Activated naive CD8-positive, alpha-beta T cell treated with anti-CD3 and anti-CD28 coated beads, Interleukin-2, amount 10 ng/mL, durations not matched to agents 7 days and 5 days (primary cell): ENCODE measurements around the gene CAMK2D. TPM values are rescaled to one million over a fixed set of nuclear protein-coding genes. Genes with fewer than 3 reads are reported as not detected.

Experiments used
- ATAC-seq: fragments of 150-1000 bp; cut with Tn5 transposase; one replicate; pipeline ENCODE4 v1.10.0; 2021; ENCODE audit warnings: low read depth, moderate library complexity
- POLR2A ChIA-PET: fragments of 350-600 bp; sonication (Branson Sonifier 250); formaldehyde crosslinking; loops from one replicate; lab custom pipeline; 2021; ENCODE audit warnings: antibody characterized with exemption; lab: Charles Lee
- DNase-seq: peaks from one replicate; pipeline ENCODE4 v3.0.0; 2021
- H3K27ac Mint-ChIP-seq: one replicate; pipeline ENCODE4 v1.8.0; 2022; ENCODE audit warnings: mild to moderate bottlenecking, mixed read lengths
- H3K27me3 Mint-ChIP-seq: one replicate; pipeline ENCODE4 v1.8.0; 2022; ENCODE audit warnings: mild to moderate bottlenecking, moderate library complexity, mixed read lengths
- H3K36me3 Mint-ChIP-seq: one replicate; pipeline ENCODE4 v1.8.0; 2021; ENCODE audit warnings: mild to moderate bottlenecking, mixed read lengths
- H3K4me1 Mint-ChIP-seq: one replicate; pipeline ENCODE4 v1.8.0; 2021; ENCODE audit warnings: mixed read lengths
- H3K4me3 Mint-ChIP-seq: one replicate; pipeline ENCODE4 v1.8.0; 2022; ENCODE audit warnings: mild to moderate bottlenecking, moderate library complexity, mixed read lengths
- H3K9me3 Mint-ChIP-seq: one replicate; pipeline ENCODE4 v1.8.0; 2021; ENCODE audit warnings: mixed read lengths
- total RNA-seq, 2 experiments: library from RNA; stranded (reverse); gene quantifications; one replicate each; pipeline ENCODE4 v1.2.3, GENCODE V29; 2021

CAMK2D gene
- total RNA-seq, 2 experiments from 2014 or later: 34.8 to 35.5 TPM

GRCh38 chr4:113635739-113636437 is 125.7 kb downstream of the CAMK2D start:
- POLR2A ChIA-PET: interaction anchor here (0.6 to 3.7 kb wide), 4 partner anchors 42 to 126 kb away, joined by 3 to 23 read pairs (median 3); partner anchors contain the start of gene CAMK2D
- Mint-ChIP-seq H3K4me1 (peaks cover 47% of the 10 kb centered on the region), H3K36me3 (peaks cover 11% of the 10 kb centered on the region), H3K27ac (peak overlapping the region; percentile 90), H3K27me3 (no peaks in the 10 kb centered on the region), H3K4me3 (peak overlapping the region; percentile 78), H3K9me3 (no peaks in the 10 kb centered on the region)
- ATAC-seq (peak; percentile 8), DNase-seq (no peak)

DNA sequence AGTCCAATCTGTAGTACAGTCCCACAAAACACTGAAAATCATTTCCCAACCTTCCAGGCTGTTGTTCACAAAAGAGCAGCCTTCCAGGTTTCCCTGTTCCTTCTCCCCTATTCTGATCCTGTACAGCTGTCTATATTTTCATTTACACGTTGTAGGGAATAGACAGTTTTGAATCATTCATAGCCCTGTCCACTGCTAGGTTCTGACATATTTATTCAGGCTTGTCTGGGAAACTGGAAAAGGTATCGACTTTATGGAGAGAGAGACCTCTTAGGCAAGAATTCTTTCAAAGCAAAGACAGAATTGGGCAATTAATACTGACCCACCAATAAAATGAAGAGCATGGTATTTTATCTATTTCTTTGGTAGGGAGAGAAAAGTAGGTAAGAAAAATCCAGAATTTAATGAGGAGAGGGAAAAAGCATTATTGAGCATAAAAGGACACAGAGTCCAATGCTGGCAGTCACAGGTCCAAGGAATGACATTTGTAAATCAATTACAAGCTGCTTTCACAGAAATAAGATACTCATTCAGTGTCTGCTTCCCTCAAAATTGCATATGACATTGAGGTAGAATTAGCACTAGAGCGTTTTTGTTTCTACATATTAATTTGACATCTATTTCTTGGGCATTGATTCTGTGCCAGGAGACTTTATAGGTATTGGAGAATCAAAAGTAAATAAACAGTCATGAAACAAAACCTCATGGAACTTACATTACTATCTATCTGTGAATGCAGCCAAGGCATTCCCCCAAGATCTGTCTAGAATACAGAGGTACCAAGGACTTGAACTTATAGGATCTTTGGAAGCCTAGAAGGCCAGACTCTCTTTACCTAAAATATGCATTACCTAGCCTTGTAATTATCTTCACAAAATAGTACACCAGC is 127.2 kb downstream of the CAMK2D start:
- no peak for ATAC-seq
- Mint-ChIP-seq H3K4me1 (peaks cover 44% of the 10 kb centered on the region), H3K9me3 (no peaks in the 10 kb centered on the region), H3K27me3 (no peaks in the 10 kb centered on the region), H3K27ac (no peak overlapping the region), H3K4me3 (no peak overlapping the region), H3K36me3 (peaks cover 13% of the 10 kb centered on the region)
- POLR2A ChIA-PET: interaction anchor here (3.7 kb wide), 1 partner anchor 127 kb away, joined by 23 read pairs; the partner anchor contains the start of gene CAMK2D
- DNase-seq: no peak

DNA sequence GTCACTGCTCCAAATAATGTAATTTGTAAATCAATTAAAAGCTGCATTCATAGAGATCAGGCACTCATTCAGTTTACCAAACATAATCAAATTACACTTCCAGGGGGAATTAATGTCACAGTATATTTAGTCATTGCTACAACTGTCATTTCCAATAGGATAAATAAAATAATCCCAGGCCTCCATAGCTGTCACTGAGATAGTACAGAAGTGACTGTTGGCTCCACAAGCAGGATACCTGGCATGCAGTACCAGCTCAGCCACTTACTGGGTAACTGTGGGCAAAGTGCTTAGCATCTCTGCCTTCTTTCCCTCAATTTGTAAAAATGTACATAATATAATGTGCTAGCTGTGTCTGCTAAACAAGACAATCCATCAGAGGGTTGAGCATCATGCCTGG is 128.1 kb downstream of the CAMK2D start:
- Mint-ChIP-seq H3K4me1 (peaks cover 39% of the 10 kb centered on the region), H3K9me3 (no peaks in the 10 kb centered on the region), H3K36me3 (peaks cover 13% of the 10 kb centered on the region), H3K27ac (no peak overlapping the region), H3K27me3 (no peaks in the 10 kb centered on the region), H3K4me3 (no peak overlapping the region)
- no peak for DNase-seq
- no peak for ATAC-seq
- POLR2A ChIA-PET: no interaction called here

DNA sequence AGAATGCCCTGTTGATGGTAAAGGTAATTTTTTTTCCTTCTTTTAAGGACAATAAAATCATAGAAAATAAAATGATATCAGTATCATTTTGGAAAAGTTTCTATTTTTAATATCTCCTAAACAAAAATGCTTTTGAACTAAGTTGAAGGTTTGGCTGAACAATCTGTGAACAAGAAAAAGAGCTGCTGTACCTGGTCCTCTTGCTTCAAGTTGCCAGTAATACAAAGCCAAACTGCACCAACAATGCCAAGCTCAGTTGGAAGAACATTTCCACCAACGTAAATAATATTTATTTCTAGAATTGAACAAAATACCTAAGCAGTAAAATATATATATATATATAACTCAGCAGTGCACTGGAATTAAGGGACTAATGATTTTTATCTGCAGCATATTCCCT is 132.8 kb downstream of the CAMK2D start:
- H3K4me3 Mint-ChIP-seq: no peak overlapping the region
- no peaks in the 10 kb centered on the region for H3K27me3 Mint-ChIP-seq
- H3K4me1 Mint-ChIP-seq: peaks cover 24% of the 10 kb centered on the region
- DNase-seq (no peak), ATAC-seq (no peak)
- peaks cover 25% of the 10 kb centered on the region for H3K36me3 Mint-ChIP-seq
- no peak overlapping the region for H3K27ac Mint-ChIP-seq
- POLR2A ChIA-PET: no interaction called here
- no peaks in the 10 kb centered on the region for H3K9me3 Mint-ChIP-seq

DNA sequence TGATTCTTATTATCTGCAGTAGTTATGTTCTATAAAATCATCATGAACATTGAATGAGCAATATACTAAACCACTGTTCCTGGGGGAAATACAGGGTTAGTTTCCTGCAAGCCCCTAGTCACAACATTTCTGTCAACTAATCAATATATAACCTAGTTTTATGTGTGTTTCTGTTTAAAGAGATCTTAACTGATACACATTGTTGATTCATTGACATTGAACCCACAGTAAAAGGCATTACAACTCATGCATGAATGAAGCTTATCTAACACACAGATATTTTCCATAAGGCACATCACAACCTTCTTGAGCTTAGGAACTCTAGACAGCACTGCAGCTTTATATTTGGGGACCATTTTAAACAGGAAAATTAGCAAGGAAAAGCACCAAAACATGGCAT is 134.2 kb downstream of the CAMK2D start:
- Mint-ChIP-seq H3K4me3 (no peak overlapping the region), H3K4me1 (peaks cover 22% of the 10 kb centered on the region), H3K36me3 (peaks cover 25% of the 10 kb centered on the region), H3K9me3 (no peaks in the 10 kb centered on the region), H3K27me3 (no peaks in the 10 kb centered on the region), H3K27ac (no peak overlapping the region)
- DNase-seq (no peak), ATAC-seq (no peak)
- POLR2A ChIA-PET: no interaction called here

- H3K27me3 Mint-ChIP-seq: no peaks in the 10 kb centered on the region
- DNase-seq (no peak), ATAC-seq (no peak)
- POLR2A ChIA-PET: no interaction called here
- peaks cover 1% of the 10 kb centered on the region for H3K9me3 Mint-ChIP-seq
- peaks cover 27% of the 10 kb centered on the region for H3K36me3 Mint-ChIP-seq
- no peak overlapping the region for H3K4me3 Mint-ChIP-seq
- H3K27ac Mint-ChIP-seq: no peak overlapping the region
- H3K4me1 Mint-ChIP-seq: peaks cover 19% of the 10 kb centered on the region
Measured at GRCh38 chr4:113625902-113626301, 135.6 kb downstream of the CAMK2D start.

GRCh38 chr4:113623274-113623894 is 138.2 kb downstream of the CAMK2D start:
- ATAC-seq (no peak), DNase-seq (no peak)
- Mint-ChIP-seq H3K4me1 (peaks cover 12% of the 10 kb centered on the region), H3K27ac (no peak overlapping the region), H3K27me3 (no peaks in the 10 kb centered on the region), H3K4me3 (no peak overlapping the region), H3K9me3 (peaks cover 2% of the 10 kb centered on the region), H3K36me3 (peaks cover 26% of the 10 kb centered on the region)
- POLR2A ChIA-PET: no interaction called here

DNA sequence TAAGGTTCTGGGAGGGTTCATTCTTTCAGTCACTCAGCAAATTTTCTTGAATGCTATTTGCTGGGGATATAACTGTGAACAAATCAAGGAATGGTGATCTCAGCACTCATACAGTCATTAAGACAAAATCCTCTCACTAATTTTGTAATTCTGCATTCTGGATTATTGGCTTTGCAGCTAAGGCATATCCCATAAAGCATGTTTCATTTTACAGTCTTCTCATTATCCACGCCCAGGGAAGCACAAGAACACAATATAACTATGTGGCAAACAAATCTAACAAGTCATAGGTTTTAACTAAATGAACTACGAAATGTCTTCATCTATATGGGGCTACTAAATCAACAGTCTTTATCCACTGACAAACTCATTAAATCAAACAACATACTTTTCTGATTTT is 139.9 kb downstream of the CAMK2D start:
- peaks cover 10% of the 10 kb centered on the region for H3K4me1 Mint-ChIP-seq
- no peak overlapping the region for H3K4me3 Mint-ChIP-seq
- no peak overlapping the region for H3K27ac Mint-ChIP-seq
- ATAC-seq: no peak
- peaks cover 27% of the 10 kb centered on the region for H3K36me3 Mint-ChIP-seq
- no peak for DNase-seq
- H3K9me3 Mint-ChIP-seq: peaks cover 2% of the 10 kb centered on the region
- no peaks in the 10 kb centered on the region for H3K27me3 Mint-ChIP-seq
- POLR2A ChIA-PET: no interaction called here

- Mint-ChIP-seq H3K27me3 (no peaks in the 10 kb centered on the region), H3K36me3 (peaks cover 21% of the 10 kb centered on the region), H3K9me3 (peaks cover 2% of the 10 kb centered on the region), H3K27ac (no peak overlapping the region), H3K4me3 (no peak overlapping the region), H3K4me1 (peaks cover 4% of the 10 kb centered on the region)
- ATAC-seq (no peak), DNase-seq (no peak)
- POLR2A ChIA-PET: no interaction called here
Measured at GRCh38 chr4:113620032-113620431, 141.5 kb downstream of the CAMK2D start.

DNA sequence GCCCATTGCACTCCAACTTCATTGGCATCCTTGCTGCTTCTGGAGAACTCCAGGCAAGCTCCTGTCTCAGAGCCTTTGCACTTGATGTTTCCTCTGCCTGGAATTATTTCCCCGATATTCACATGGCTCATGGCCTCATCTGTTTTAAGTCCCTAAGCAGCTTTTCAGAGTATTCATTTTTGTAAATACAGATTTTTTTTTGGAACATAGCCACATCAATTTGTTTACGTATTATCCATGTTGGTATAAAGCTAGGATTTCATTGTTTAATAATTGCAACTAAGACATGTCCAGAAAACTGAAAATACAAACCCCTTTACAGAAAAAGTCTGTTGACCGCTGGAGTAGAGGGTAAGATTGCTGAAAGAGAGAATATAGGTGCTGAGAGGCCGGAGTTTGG is 142.0 kb downstream of the CAMK2D start:
- H3K27ac Mint-ChIP-seq: no peak overlapping the region
- no peak for ATAC-seq

GRCh38 chr4:113618205-113618604 is 143.3 kb downstream of the CAMK2D start:
- Mint-ChIP-seq H3K36me3 (peaks cover 15% of the 10 kb centered on the region), H3K4me3 (no peak overlapping the region), H3K9me3 (peaks cover 2% of the 10 kb centered on the region), H3K27me3 (no peaks in the 10 kb centered on the region), H3K27ac (no peak overlapping the region), H3K4me1 (peaks cover 4% of the 10 kb centered on the region)
- DNase-seq: no peak
- POLR2A ChIA-PET: no interaction called here
- no peak for ATAC-seq

More for the DNA sequence above, 142.0 kb downstream of the CAMK2D start:
- Mint-ChIP-seq H3K4me1 (peaks cover 4% of the 10 kb centered on the region), H3K36me3 (peaks cover 21% of the 10 kb centered on the region), H3K4me3 (no peak overlapping the region), H3K9me3 (peaks cover 2% of the 10 kb centered on the region), H3K27me3 (no peaks in the 10 kb centered on the region)
- POLR2A ChIA-PET: no interaction called here
- no peak for DNase-seq

DNA sequence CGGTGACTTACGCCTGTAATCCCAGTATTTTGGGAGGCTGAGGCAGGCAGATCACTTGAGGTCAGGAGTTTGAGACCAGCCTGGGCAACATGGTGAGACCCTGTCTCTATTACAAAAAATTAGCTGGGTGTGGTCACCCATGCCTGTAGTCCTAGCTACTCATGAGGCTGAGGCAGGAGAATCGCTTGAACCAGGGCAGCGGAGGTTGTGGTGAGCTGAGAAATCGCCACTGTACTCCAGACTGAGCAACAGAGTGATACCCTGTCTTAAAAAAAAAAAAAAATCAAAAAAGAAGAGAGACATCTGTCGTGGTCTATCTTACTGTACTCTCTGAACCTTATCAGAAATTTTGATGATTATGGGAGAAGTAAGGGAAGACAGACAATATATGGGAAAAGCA is 144.3 kb downstream of the CAMK2D start:
- Mint-ChIP-seq H3K27me3 (no peaks in the 10 kb centered on the region), H3K4me3 (no peak overlapping the region), H3K9me3 (peaks cover 2% of the 10 kb centered on the region), H3K36me3 (peaks cover 15% of the 10 kb centered on the region), H3K27ac (no peak overlapping the region), H3K4me1 (peaks cover 4% of the 10 kb centered on the region)
- no peak for ATAC-seq
- POLR2A ChIA-PET: no interaction called here
- DNase-seq: no peak

DNA sequence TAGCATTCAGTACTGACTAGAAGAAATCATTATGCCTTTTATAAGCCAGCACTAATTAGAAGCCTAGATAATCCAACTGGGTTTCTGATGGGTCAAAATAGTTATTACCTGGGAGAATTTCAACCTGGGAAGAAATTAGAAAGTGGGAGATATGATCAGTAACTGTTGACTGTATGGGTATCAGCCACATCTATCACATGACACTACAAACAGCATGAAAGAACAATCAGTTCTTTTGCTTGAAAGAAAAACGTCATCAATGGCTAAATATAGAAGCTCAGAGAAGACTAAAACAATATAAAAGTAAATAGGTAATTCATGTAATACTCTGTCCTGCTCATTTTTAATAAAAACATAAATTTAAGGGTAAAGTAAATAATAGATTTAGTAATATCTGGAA is 145.1 kb downstream of the CAMK2D start:
- H3K4me1 Mint-ChIP-seq: peaks cover 4% of the 10 kb centered on the region
- ATAC-seq: no peak

More for the DNA sequence above, 145.1 kb downstream of the CAMK2D start:
- no peak for DNase-seq
- peaks cover 11% of the 10 kb centered on the region for H3K36me3 Mint-ChIP-seq
- H3K27ac Mint-ChIP-seq: no peak overlapping the region
- H3K9me3 Mint-ChIP-seq: peaks cover 2% of the 10 kb centered on the region
- no peaks in the 10 kb centered on the region for H3K27me3 Mint-ChIP-seq
- H3K4me3 Mint-ChIP-seq: no peak overlapping the region
- POLR2A ChIA-PET: no interaction called here
